Measurements from ENCODE around the gene CROCC2. TPM values are rescaled to one million over a fixed set of nuclear protein-coding genes. Genes with fewer than 3 reads are reported as not detected.

The CROCC2 gene
- total RNA-seq, 2 experiments from 2014 or later = not detected

DNA sequence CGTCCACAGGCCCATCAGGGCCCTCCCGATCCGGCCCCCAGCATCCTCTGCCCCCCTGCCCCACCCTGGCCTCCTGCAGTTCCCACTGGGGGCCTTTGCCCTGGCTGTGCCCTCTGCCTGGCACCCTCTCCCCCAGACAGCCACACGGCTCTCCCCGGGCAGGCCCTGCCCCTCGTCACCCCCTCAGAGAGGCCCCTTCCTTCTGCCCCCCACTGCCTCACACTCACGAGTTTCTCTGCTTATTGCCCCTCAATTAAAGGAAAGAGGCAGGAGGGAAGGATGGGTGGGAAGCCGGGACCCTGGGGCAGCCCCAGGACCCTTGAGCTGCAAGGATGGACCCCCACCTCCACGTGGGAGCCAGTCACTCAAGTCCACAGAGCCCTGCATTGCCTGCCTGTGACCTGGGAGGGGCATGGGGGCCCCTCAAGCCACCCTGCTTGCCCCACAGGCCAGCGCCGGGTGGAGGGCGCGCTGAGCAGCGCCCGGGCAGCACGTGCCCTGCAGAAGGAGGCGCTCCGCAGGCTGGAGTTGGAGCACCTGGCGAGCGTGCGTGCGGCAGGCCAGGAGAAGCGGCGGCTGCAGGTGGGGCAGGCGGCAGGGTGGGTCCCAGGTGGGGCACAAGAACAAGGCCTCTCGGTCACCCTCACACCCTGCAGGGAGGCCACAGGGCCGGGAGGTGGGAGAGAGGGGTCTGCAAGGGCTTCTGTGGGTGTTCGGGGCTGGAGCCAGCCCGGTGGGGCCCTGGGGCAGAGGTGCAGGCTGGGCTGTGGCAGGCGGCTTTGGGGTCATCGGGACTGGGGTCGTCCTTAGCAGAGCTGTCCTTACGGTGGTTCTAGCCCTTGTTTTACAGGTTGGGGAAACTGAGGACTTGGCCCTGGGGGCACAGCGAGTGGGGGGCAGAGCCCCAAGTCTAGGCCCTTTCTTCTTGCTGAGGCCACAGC, 61.8 kb downstream of the CROCC2 start:
- Mint-ChIP-seq H3K4me1 (ENCODE audit: low read depth) (no peaks in the 10 kb centered on the region), H3K27me3 (no peaks in the 10 kb centered on the region), H3K36me3 (ENCODE audit: low read depth) (no peaks in the 10 kb centered on the region), H3K4me3 (no peak overlapping the region), H3K9me3 (no peaks in the 10 kb centered on the region), H3K27ac (no peak overlapping the region)
- intact Hi-C loops (cut with micrococcal nuclease) = no loop called here
- ChIA-PET CTCF (no interaction called here), POLR2A (no interaction called here)
- TF ChIP-seq, protein P1, sequence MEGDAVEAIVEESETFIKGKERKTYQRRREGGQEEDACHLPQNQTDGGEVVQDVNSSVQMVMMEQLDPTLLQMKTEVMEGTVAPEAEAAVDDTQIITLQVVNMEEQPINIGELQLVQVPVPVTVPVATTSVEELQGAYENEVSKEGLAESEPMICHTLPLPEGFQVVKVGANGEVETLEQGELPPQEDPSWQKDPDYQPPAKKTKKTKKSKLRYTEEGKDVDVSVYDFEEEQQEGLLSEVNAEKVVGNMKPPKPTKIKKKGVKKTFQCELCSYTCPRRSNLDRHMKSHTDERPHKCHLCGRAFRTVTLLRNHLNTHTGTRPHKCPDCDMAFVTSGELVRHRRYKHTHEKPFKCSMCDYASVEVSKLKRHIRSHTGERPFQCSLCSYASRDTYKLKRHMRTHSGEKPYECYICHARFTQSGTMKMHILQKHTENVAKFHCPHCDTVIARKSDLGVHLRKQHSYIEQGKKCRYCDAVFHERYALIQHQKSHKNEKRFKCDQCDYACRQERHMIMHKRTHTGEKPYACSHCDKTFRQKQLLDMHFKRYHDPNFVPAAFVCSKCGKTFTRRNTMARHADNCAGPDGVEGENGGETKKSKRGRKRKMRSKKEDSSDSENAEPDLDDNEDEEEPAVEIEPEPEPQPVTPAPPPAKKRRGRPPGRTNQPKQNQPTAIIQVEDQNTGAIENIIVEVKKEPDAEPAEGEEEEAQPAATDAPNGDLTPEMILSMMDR (IDR thresholded peaks at IDR 0.05) = no peak
- ATAC-seq (no peak), DNase-seq (no peak)

- Mint-ChIP-seq H3K9me3 (no peaks in the 10 kb centered on the region), H3K36me3 (ENCODE audit: low read depth) (no peaks in the 10 kb centered on the region), H3K4me3 (no peak overlapping the region), H3K27me3 (no peaks in the 10 kb centered on the region), H3K27ac (no peak overlapping the region), H3K4me1 (ENCODE audit: low read depth) (no peaks in the 10 kb centered on the region)
- ChIA-PET POLR2A (no interaction called here), CTCF (no interaction called here)
- intact Hi-C loops (cut with micrococcal nuclease) = no loop called here
- DNase-seq (no peak), ATAC-seq (no peak)
- TF ChIP-seq, protein P1 (IDR thresholded peaks at IDR 0.05) = no peak
Observed at GRCh38 chr2:240968731-240969624, 62.8 kb downstream of the CROCC2 start.

- Mint-ChIP-seq H3K9me3 (no peaks in the 10 kb centered on the region), H3K27me3 (peaks cover 4% of the 10 kb centered on the region), H3K27ac (no peak overlapping the region), H3K36me3 (ENCODE audit: low read depth) (no peaks in the 10 kb centered on the region), H3K4me1 (ENCODE audit: low read depth) (peaks cover 5% of the 10 kb centered on the region), H3K4me3 (no peak overlapping the region)
- DNase-seq (no peak), ATAC-seq (no peak)
- POLR2A ChIA-PET = no interaction called here
- intact Hi-C loops (cut with micrococcal nuclease) = no loop called here
- TF ChIP-seq, protein P1 (IDR thresholded peaks at IDR 0.05) = no peak
- CTCF ChIA-PET = no interaction called here
Observed at GRCh38 chr2:240970104-240970503, 64.0 kb downstream of the CROCC2 start.

- no peak for DNase-seq
- Mint-ChIP-seq H3K27me3 (peaks cover 4% of the 10 kb centered on the region), H3K4me3 (no peak overlapping the region), H3K27ac (no peak overlapping the region), H3K9me3 (no peaks in the 10 kb centered on the region), H3K36me3 (ENCODE audit: low read depth) (no peaks in the 10 kb centered on the region), H3K4me1 (ENCODE audit: low read depth) (peaks cover 5% of the 10 kb centered on the region)
- CTCF ChIA-PET = no interaction called here
- no peak for ATAC-seq
- intact Hi-C loops (cut with micrococcal nuclease) = no loop called here
- POLR2A ChIA-PET = no interaction called here
- TF ChIP-seq, protein P1 (IDR thresholded peaks at IDR 0.05) = no peak
Observed at GRCh38 chr2:240970816-240971215, 64.7 kb downstream of the CROCC2 start.
